OCI-LY1 (cell line): ENCODE data around the gene PCNP.

Source experiments
- EZH2 ChIP-seq: fragments of 200-600 bp; sonication (generic), shearing (Covaris generic); IDR thresholded peaks from 2 replicates; pipeline ENCODE4 v1.8.0; 2017; ENCODE audit warnings: borderline replicate concordance, mixed run types, mild to moderate bottlenecking, antibody characterized with exemption, low read length, moderate library complexity, mixed read lengths
- TF ChIP-seq, protein P1 (sequence below): fragments of 200-600 bp; sonication (generic), shearing (Covaris generic); IDR thresholded peaks from 2 replicates; pipeline ENCODE4 v1.5.1; 2017; ENCODE audit warnings: mild to moderate bottlenecking, antibody characterized with exemption, low read length, moderate library complexity, mixed read lengths

DNA sequence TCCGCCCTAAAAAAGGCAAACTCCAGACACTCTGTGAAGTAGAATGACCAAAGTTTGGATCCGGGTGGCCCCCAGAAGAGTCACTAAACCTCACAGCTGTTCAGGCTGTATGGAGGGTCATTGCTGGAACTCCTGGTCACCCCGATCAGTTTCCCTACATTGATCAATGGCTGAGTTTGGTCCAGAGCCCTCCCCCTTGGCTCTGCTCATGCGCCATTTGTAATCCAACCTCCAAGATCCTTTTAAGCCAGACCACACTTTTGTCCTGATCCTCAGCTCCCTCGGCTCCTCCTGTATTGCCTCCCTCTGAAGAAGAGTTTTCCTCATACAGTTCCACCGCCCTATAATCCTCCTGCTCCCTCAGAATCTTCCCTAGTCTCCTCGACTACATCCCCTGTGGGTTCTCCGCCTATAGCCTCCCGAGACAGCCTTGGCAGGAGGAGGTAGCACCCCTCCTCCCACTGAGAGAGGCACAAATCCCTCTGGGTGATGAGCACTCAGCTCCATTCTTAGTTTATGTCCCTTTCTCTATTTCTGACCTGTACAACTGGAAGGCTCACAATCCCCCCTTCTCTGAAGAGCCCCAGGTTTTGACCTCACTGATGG is 60.7 kb downstream of the PCNP start:
- TF ChIP-seq, protein P1, sequence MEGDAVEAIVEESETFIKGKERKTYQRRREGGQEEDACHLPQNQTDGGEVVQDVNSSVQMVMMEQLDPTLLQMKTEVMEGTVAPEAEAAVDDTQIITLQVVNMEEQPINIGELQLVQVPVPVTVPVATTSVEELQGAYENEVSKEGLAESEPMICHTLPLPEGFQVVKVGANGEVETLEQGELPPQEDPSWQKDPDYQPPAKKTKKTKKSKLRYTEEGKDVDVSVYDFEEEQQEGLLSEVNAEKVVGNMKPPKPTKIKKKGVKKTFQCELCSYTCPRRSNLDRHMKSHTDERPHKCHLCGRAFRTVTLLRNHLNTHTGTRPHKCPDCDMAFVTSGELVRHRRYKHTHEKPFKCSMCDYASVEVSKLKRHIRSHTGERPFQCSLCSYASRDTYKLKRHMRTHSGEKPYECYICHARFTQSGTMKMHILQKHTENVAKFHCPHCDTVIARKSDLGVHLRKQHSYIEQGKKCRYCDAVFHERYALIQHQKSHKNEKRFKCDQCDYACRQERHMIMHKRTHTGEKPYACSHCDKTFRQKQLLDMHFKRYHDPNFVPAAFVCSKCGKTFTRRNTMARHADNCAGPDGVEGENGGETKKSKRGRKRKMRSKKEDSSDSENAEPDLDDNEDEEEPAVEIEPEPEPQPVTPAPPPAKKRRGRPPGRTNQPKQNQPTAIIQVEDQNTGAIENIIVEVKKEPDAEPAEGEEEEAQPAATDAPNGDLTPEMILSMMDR, result no peak
- no peak for TF ChIP-seq EZH2
